Keratinocyte (primary cell): ENCODE results near the gene MGP.

Experiments used
- CTCF ChIP-seq, 3 experiments: IDR thresholded peaks in 1 of 3; conservative IDR thresholded peaks in 1 of 3; optimal IDR thresholded peaks in 1 of 3; 2 replicates in 2 of 3; 3 replicates in 1 of 3; pipeline versions ENCODE3 to v1.5.1; 2011; ENCODE audit warnings: low read length in 3 of 3, mild to moderate bottlenecking in 3 of 3, moderate library complexity in 2 of 3, control low read depth in 1 of 3, inconsistent platforms in 1 of 3; ENCODE audit not compliant: insufficient read depth in 2 of 3; ENCODE audit errors: extremely low read depth in 1 of 3
- EZH2 ChIP-seq: IDR thresholded peaks from one replicate; pipeline ENCODE4 v1.6.1; 2012; ENCODE audit warnings: inconsistent platforms, mild to moderate bottlenecking, low read length, moderate library complexity

DNA sequence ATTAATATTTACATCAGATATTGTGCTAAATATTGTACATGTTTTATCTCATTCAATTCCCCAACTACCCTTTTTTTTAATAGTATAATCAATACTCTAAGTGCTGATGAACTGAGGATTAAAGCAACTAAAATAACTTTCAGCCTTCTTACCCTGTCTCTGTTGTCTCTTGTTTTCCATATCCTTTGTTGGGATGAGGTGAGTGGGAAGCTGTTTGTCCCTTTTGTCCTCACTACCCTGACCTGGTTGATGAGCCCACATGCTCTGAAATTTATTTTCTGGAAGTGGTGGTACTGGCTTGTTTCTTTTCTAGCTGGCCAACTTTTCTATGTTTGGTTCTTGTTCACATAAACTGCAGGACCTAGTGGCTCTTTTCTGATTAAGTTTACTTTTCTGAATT is 32.8 kb downstream of the MGP start:
- TF ChIP-seq CTCF (optimal IDR thresholded peaks at IDR 0.05 in 1 of 3, IDR thresholded peaks at IDR 0.05 in 1 of 3, conservative IDR thresholded peaks at IDR 0.05 in 1 of 3; ENCODE audit: extremely low read depth in 1 of 3, insufficient read depth in 2 of 3, low read length in 3 of 3) (no peak), EZH2 (no peak)
